ENCODE data around the gene PPP2R5C. TPM values are rescaled to one million over a fixed set of nuclear protein-coding genes. Genes with fewer than 3 reads are reported as not detected.

PPP2R5C gene
- total RNA-seq, 1 experiment from 2014 or later: 89.9 TPM

GRCh38 chr14:101775826-101776225 lies 14.3 kb downstream of the PPP2R5C start:
- Mint-ChIP-seq H3K4me3 (no peak overlapping the region), H3K36me3 (no peaks in the 10 kb centered on the region), H3K9me3 (no peaks in the 10 kb centered on the region), H3K27ac (no peak overlapping the region), H3K4me1 (peaks cover 10% of the 10 kb centered on the region), H3K27me3 (ENCODE audit: low read depth) (peaks cover 32% of the 10 kb centered on the region)
- no peak for DNase-seq (ENCODE audit: low spot score)
- ATAC-seq: no peak
- CTCF ChIA-PET: no interaction called here
- TF ChIP-seq NR3C1 (CRISPR knock-in tag; conservative IDR thresholded peaks at IDR 0.05; ENCODE audit: low read depth) (no peak), USF2 (CRISPR knock-in tag; IDR thresholded peaks at IDR 0.05) (no peak), IRF1 (CRISPR knock-in tag; IDR thresholded peaks at IDR 0.05) (no peak), STAT6 (CRISPR knock-in tag; conservative IDR thresholded peaks at IDR 0.05; ENCODE audit: low read depth) (no peak), MYBL2 (CRISPR knock-in tag; IDR thresholded peaks at IDR 0.05) (no peak), JUN (CRISPR knock-in tag; IDR thresholded peaks at IDR 0.05) (no peak), CREM (CRISPR knock-in tag; IDR thresholded peaks at IDR 0.05) (no peak), NR1H2 (CRISPR knock-in tag; IDR thresholded peaks at IDR 0.05) (no peak), FOXP4 (CRISPR knock-in tag; IDR thresholded peaks at IDR 0.05) (no peak), E2F5 (CRISPR knock-in tag; IDR thresholded peaks at IDR 0.05) (no peak), CREB1 (CRISPR knock-in tag; IDR thresholded peaks at IDR 0.05) (no peak)
- POLR2A ChIA-PET: no interaction called here

GRCh38 chr14:101776344-101776743 lies 14.8 kb downstream of the PPP2R5C start:
- peaks cover 10% of the 10 kb centered on the region for H3K4me1 Mint-ChIP-seq
- H3K9me3 Mint-ChIP-seq: no peaks in the 10 kb centered on the region
- ATAC-seq (no peak), DNase-seq (ENCODE audit: low spot score) (no peak)
- no peaks in the 10 kb centered on the region for H3K36me3 Mint-ChIP-seq
- H3K27ac Mint-ChIP-seq: no peak overlapping the region
- H3K4me3 Mint-ChIP-seq: no peak overlapping the region
- ChIA-PET CTCF (interaction anchor here (0.8 kb wide), 1 partner anchor 33 kb away, joined by 4 read pairs; no protein-coding TSS in a partner anchor), POLR2A (no interaction called here)
- peaks cover 36% of the 10 kb centered on the region for H3K27me3 Mint-ChIP-seq (ENCODE audit: low read depth)
- TF ChIP-seq SOX15 (CRISPR knock-in tag; IDR thresholded peaks at IDR 0.05) (no peak), NFYB (CRISPR knock-in tag; conservative IDR thresholded peaks at IDR 0.05; ENCODE audit: low read depth) (no peak), FOXJ3 (CRISPR knock-in tag; IDR thresholded peaks at IDR 0.05; ENCODE audit: borderline replicate concordance) (no peak), NR2C2 (CRISPR knock-in tag; IDR thresholded peaks at IDR 0.05) (no peak), PRRX2 (CRISPR knock-in tag; IDR thresholded peaks at IDR 0.05) (no peak), IRF1 (CRISPR knock-in tag; IDR thresholded peaks at IDR 0.05) (no peak), SP1 (CRISPR knock-in tag; conservative IDR thresholded peaks at IDR 0.05) (no peak), USF2 (CRISPR knock-in tag; IDR thresholded peaks at IDR 0.05) (no peak), PRDM15 (CRISPR knock-in tag; IDR thresholded peaks at IDR 0.05) (no peak), ZNF671 (CRISPR knock-in tag; IDR thresholded peaks at IDR 0.05) (no peak), TCF7 (CRISPR knock-in tag; IDR thresholded peaks at IDR 0.05; ENCODE audit: low read depth) (no peak), CBFB (CRISPR knock-in tag; IDR thresholded peaks at IDR 0.05; ENCODE audit: low read depth) (no peak), JAZF1 (CRISPR knock-in tag; IDR thresholded peaks at IDR 0.05) (no peak), CREM (CRISPR knock-in tag; IDR thresholded peaks at IDR 0.05) (no peak)

Measured in WTC11 (cell line).